B cell (primary cell): ENCODE results near the gene TFRC. TPM values are rescaled to one million over a fixed set of nuclear protein-coding genes. Genes with fewer than 3 reads are reported as not detected.

Experiments
- ATAC-seq: fragments of 200-7000 bp; cut with Tn5 transposase; one replicate; pipeline ENCODE4 v1.10.0; 2021; ENCODE audit warnings: low read depth, mild to moderate bottlenecking, moderate number of reproducible peaks, moderate library complexity
- CTCF ChIA-PET: fragments of 350-600 bp; sonication (Branson Sonifier 250); formaldehyde crosslinking; loops from one replicate; lab custom pipeline; 2021; ENCODE audit warnings: antibody characterized with exemption, inconsistent platforms; lab: Charles Lee
- POLR2A ChIA-PET: fragments of 350-600 bp; sonication (Branson Sonifier 250); formaldehyde crosslinking; loops from one replicate; lab custom pipeline; 2021; ENCODE audit warnings: antibody characterized with exemption; lab: Charles Lee
- DNase-seq: peaks from one replicate; pipeline ENCODE4 v3.0.0; 2013
- H2AFZ ChIP-seq: 2 replicates; pipeline ENCODE4 v1.6.1; 2012; ENCODE audit warnings: mild to moderate bottlenecking, low read depth, low read length; ENCODE audit not compliant: insufficient read depth, poor library complexity, severe bottlenecking
- H3K27ac ChIP-seq, 2 donors: 1 replicate in 1 of 2; 2 replicates in 1 of 2; pipeline ENCODE4 v1.5.1; 2012 to 2013; ENCODE audit warnings: low read length in 2 of 2, mild to moderate bottlenecking in 2 of 2, moderate library complexity in 1 of 2
- H3K27me3 ChIP-seq, 4 experiments: fragments of 200-600 bp in 1 of 4; sonication (generic) in 1 of 4; replicated peaks in 1 of 4; 1 replicate in 2 of 4; 2 replicates in 2 of 4; pipeline versions ENCODE4 v1.6.1 to v1.7.0; 2013 to 2016; ENCODE audit warnings: low read length in 3 of 4, mild to moderate bottlenecking in 2 of 4, mixed read lengths in 1 of 4, moderate library complexity in 1 of 4; ENCODE audit not compliant: insufficient read depth in 4 of 4, control insufficient read depth in 3 of 4; ENCODE audit errors: control extremely low read depth in 1 of 4
- H3K36me3 ChIP-seq, 2 experiments: replicated peaks in 1 of 2; 1 replicate in 1 of 2; 2 replicates in 1 of 2; pipeline versions ENCODE4 v1.6.1 to v1.7.1; 2013; ENCODE audit warnings: low read length in 1 of 2; ENCODE audit not compliant: insufficient read depth in 2 of 2, control insufficient read depth in 1 of 2; ENCODE audit errors: control extremely low read depth in 1 of 2, extremely low read depth in 1 of 2
- H3K4me1 ChIP-seq, 2 donors: fragments of 200-600 bp in 1 of 2; sonication (generic) in 1 of 2; 1 replicate in 1 of 2; 2 replicates in 1 of 2; pipeline versions ENCODE4 v1.5.1 to v1.6.1; 2013 to 2017; ENCODE audit warnings: low read length in 2 of 2; ENCODE audit not compliant: control insufficient read depth in 2 of 2, insufficient read depth in 2 of 2
- H3K4me2 ChIP-seq: replicated peaks from 2 replicates; pipeline ENCODE3; 2012; ENCODE audit warnings: mild to moderate bottlenecking, low read depth, low read length; ENCODE audit not compliant: poor library complexity, severe bottlenecking
- H3K4me3 ChIP-seq, 5 experiments: fragments of 200-600 bp in 1 of 5; sonication (generic) in 1 of 5; 1 replicate in 3 of 5; 2 replicates in 2 of 5; pipeline versions ENCODE4 v1.5.1 to v1.7.0; 2011 to 2016; ENCODE audit warnings: low read length in 4 of 5, mild to moderate bottlenecking in 4 of 5, low read depth in 2 of 5, control low read depth in 1 of 5, moderate library complexity in 1 of 5; ENCODE audit not compliant: insufficient read depth in 1 of 5; ENCODE audit errors: control extremely low read depth in 1 of 5, extremely low read depth in 1 of 5
- H3K79me2 ChIP-seq: fragments of 200-600 bp; sonication (generic); one replicate; pipeline ENCODE4 v1.6.0; 2016; ENCODE audit warnings: low read length; ENCODE audit not compliant: control insufficient read depth, insufficient read depth
- H3K9ac ChIP-seq: fragments of 200-600 bp; sonication (generic); 2 replicates; pipeline ENCODE4 v1.6.1; 2017; ENCODE audit warnings: mild to moderate bottlenecking, low read length, moderate library complexity
- H3K9me3 ChIP-seq, 3 donors: one replicate each; pipeline versions ENCODE4 v1.6.1 to v1.7.1; 2013; ENCODE audit warnings: low read length in 2 of 3; ENCODE audit not compliant: control insufficient read depth in 2 of 3, insufficient read depth in 1 of 3; ENCODE audit errors: control extremely low read depth in 1 of 3
- H4K20me1 ChIP-seq: 2 replicates; pipeline ENCODE4 v1.6.0; 2012; ENCODE audit warnings: mild to moderate bottlenecking, low read length; ENCODE audit not compliant: insufficient read depth, control insufficient read depth, poor library complexity, severe bottlenecking
- H3K27ac Mint-ChIP-seq: one replicate; pipeline ENCODE4 v1.8.0; 2021; ENCODE audit warnings: mixed read lengths
- H3K27me3 Mint-ChIP-seq: one replicate; pipeline ENCODE4 v1.8.0; 2021; ENCODE audit warnings: mixed read lengths
- H3K4me1 Mint-ChIP-seq: one replicate; pipeline ENCODE4 v1.8.0; 2021; ENCODE audit warnings: mixed read lengths
- H3K4me3 Mint-ChIP-seq: one replicate; pipeline ENCODE4 v1.8.0; 2021; ENCODE audit warnings: mixed read lengths
- H3K9me3 Mint-ChIP-seq: one replicate; pipeline ENCODE4 v1.8.0; 2022; ENCODE audit warnings: mixed read lengths; ENCODE audit not compliant: insufficient read depth
- CTCF ChIP-seq: fragments of 200-600 bp; IDR thresholded peaks from one replicate; pipeline ENCODE4 v1.8.0; 2022; ENCODE audit warnings: antibody characterized with exemption, mild to moderate bottlenecking
- EZH2 ChIP-seq: IDR thresholded peaks from 2 replicates; pipeline ENCODE4 v1.6.1; 2012; ENCODE audit warnings: borderline replicate concordance, low read depth, mild to moderate bottlenecking, moderate library complexity, low read length; ENCODE audit not compliant: insufficient read depth, poor library complexity, severe bottlenecking
- WGBS: methylation state at CpG from one replicate; pipeline ENCODE4 v1.1.5; 2013; ENCODE audit warnings: missing lambda C conversion rate; ENCODE audit not compliant: insufficient coverage; 5-methylcytosine and 5-hydroxymethylcytosine counted together
- intact Hi-C: fragments of 100-400 bp; cut with micrococcal nuclease; formaldehyde crosslinking; loops from one replicate; pipeline ENCODE4 v1.10.0; 2022
- polyA plus RNA-seq: library from polyadenylated mRNA; depleted of rRNA; stranded (reverse); fragments of >200 nt; gene quantifications from 2 replicates; pipeline ENCODE4 v1.2.3, GENCODE V29; 2012
- total RNA-seq, 2 donors: library from RNA; stranded (reverse); fragments of 120-200 nt in 1 of 2; gene quantifications; 1 replicate in 1 of 2; 2 replicates in 1 of 2; pipeline versions ENCODE4 v1.2.3 to v1.2.4, GENCODE V29; 2013 to 2022

The TFRC gene
- total and polyA plus RNA-seq, 2 donors (not counting 1 experiment from before 2014, with no cell fraction given): 41.7 to 104 TPM

- Histone ChIP-seq H3K9ac (no peak overlapping the region), H3K79me2 (no peaks in the 10 kb centered on the region), H2AFZ (peak overlapping the region; percentile 32), H3K4me2 (no peak overlapping the region), H3K4me1 (peaks cover 30 to 36% of the 10 kb centered on the region in 2 donors), H3K27ac (peak overlapping the region in 1 of 2 donors; percentile 36), H3K9me3 (no peaks in the 10 kb centered on the region), H3K27me3 (no peaks in the 10 kb centered on the region), H3K36me3 (no peaks in the 10 kb centered on the region), H3K4me3 (no peak overlapping the region), H4K20me1 (no peaks in the 10 kb centered on the region)
- no CpG with 5 or more reads among the region's 7 CpGs for WGBS
- no peak for ATAC-seq
- DNase-seq: no peak
- TF ChIP-seq EZH2 (no peak), CTCF (no peak)
- H3K9me3 Mint-ChIP-seq: no peaks in the 10 kb centered on the region
- no peak overlapping the region for H3K27ac Mint-ChIP-seq
- POLR2A ChIA-PET: interaction anchor here (0.8 kb wide), 1 partner anchor 56 kb away, joined by 4 read pairs; no protein-coding TSS in a partner anchor
- peaks cover 28% of the 10 kb centered on the region for H3K4me1 Mint-ChIP-seq
- CTCF ChIA-PET: interaction anchor here (1.0 to 3.7 kb wide), 4 partner anchors 14 to 20 kb away, joined by 3 to 19 read pairs (median 8); no protein-coding TSS in a partner anchor
- intact Hi-C loops: no loop called here
- H3K4me3 Mint-ChIP-seq: no peak overlapping the region
- H3K27me3 Mint-ChIP-seq: no peaks in the 10 kb centered on the region
These were observed 11.6 kb upstream of the TFRC start for GRCh38 chr3:196093317-196094111.

GRCh38 chr3:196087906-196088305, 6.0 kb upstream of the TFRC start:
- Histone ChIP-seq H3K4me2 (no peak overlapping the region), H3K27me3 (no peaks in the 10 kb centered on the region), H3K36me3 (no peaks in the 10 kb centered on the region), H3K4me1 (peaks cover 0 to 13% of the 10 kb centered on the region in 2 donors), H4K20me1 (no peaks in the 10 kb centered on the region), H3K9ac (no peak overlapping the region), H2AFZ (no peak overlapping the region), H3K4me3 (no peak overlapping the region), H3K27ac (no peak overlapping the region), H3K9me3 (no peaks in the 10 kb centered on the region), H3K79me2 (peaks cover 2% of the 10 kb centered on the region)
- ATAC-seq (no peak), DNase-seq (no peak)
- H3K27ac Mint-ChIP-seq: no peak overlapping the region
- ChIA-PET CTCF (no interaction called here), POLR2A (interaction anchor here (0.6 kb wide), 1 partner anchor 19 kb away, joined by 4 read pairs; no protein-coding TSS in a partner anchor)
- no peak for TF ChIP-seq EZH2
- TF ChIP-seq CTCF: no peak
- no peak overlapping the region for H3K4me3 Mint-ChIP-seq
- WGBS: 50% methylated on average over 1 of the region's 5 CpGs
- no peaks in the 10 kb centered on the region for H3K27me3 Mint-ChIP-seq
- no peaks in the 10 kb centered on the region for H3K9me3 Mint-ChIP-seq
- intact Hi-C loops: no loop called here
- peaks cover 6% of the 10 kb centered on the region for H3K4me1 Mint-ChIP-seq
